Keratinocyte (primary cell): ENCODE measurements around the gene ZNF248. TPM values are rescaled to one million over a fixed set of nuclear protein-coding genes. Genes with fewer than 3 reads are reported as not detected.

Experiments
- DNase-seq: peaks from one replicate; pipeline ENCODE4 v3.0.0-alpha.2; 2011; ENCODE audit warnings: low read depth, missing footprints, low spot score
- FAIRE-seq: peaks from 2 replicates; lab custom pipeline; 2011; peaks lifted over from hg19 to GRCh38; lab: Jason Lieb, UNC
- H2AFZ ChIP-seq: 2 replicates; pipeline ENCODE4 v1.6.0; 2012; ENCODE audit warnings: low read length, control low read depth, inconsistent platforms; ENCODE audit not compliant: control insufficient read depth
- H3K27ac ChIP-seq: 2 replicates; pipeline ENCODE4 v1.5.1; 2011; ENCODE audit warnings: low read length; ENCODE audit not compliant: control insufficient read depth, insufficient read depth
- H3K27me3 ChIP-seq: 3 replicates; pipeline ENCODE4 v1.6.0; 2011; ENCODE audit warnings: low read length; ENCODE audit not compliant: control insufficient read depth, insufficient read depth; ENCODE audit errors: extremely low read depth
- H3K36me3 ChIP-seq, 2 experiments: 2 replicates in 1 of 2; 3 replicates in 1 of 2; pipeline ENCODE4 v1.5.1; 2011; ENCODE audit warnings: low read length in 2 of 2, mild to moderate bottlenecking in 1 of 2; ENCODE audit not compliant: control insufficient read depth in 2 of 2, insufficient read depth in 2 of 2; ENCODE audit errors: extremely low read depth in 1 of 2
- H3K4me1 ChIP-seq: 3 replicates; pipeline ENCODE4 v1.5.1; 2011; ENCODE audit warnings: low read length; ENCODE audit not compliant: control insufficient read depth, insufficient read depth; ENCODE audit errors: extremely low read depth
- H3K4me2 ChIP-seq: 3 replicates; pipeline ENCODE4 v1.6.0; 2011; ENCODE audit warnings: low read depth, low read length; ENCODE audit not compliant: control insufficient read depth, insufficient read depth; ENCODE audit errors: extremely low read depth
- H3K4me3 ChIP-seq, 3 experiments: fragments of 200-600 bp in 1 of 3; sonication (generic) in 1 of 3; 2 replicates in 2 of 3; 3 replicates in 1 of 3; pipeline ENCODE4 v1.5.1; 2011 to 2016; ENCODE audit warnings: low read length in 3 of 3, mild to moderate bottlenecking in 3 of 3, control low read depth in 2 of 3, inconsistent platforms in 1 of 3, low read depth in 1 of 3, mixed read lengths in 1 of 3, mixed run types in 1 of 3, moderate library complexity in 1 of 3; ENCODE audit not compliant: control insufficient read depth in 2 of 3, insufficient read depth in 2 of 3; ENCODE audit errors: extremely low read depth in 1 of 3
- H3K79me2 ChIP-seq: 2 replicates; pipeline ENCODE4 v1.6.0; 2012; ENCODE audit warnings: low read length; ENCODE audit not compliant: control insufficient read depth, insufficient read depth
- H3K9ac ChIP-seq: 3 replicates; pipeline ENCODE4 v1.6.0; 2011; ENCODE audit warnings: low read length; ENCODE audit not compliant: control insufficient read depth, insufficient read depth; ENCODE audit errors: extremely low read depth
- H3K9me1 ChIP-seq: 3 replicates; pipeline ENCODE4 v1.6.0; 2011; ENCODE audit warnings: low read length; ENCODE audit not compliant: control insufficient read depth, insufficient read depth; ENCODE audit errors: extremely low read depth
- H3K9me3 ChIP-seq: 2 replicates; pipeline ENCODE4 v1.5.1; 2012; ENCODE audit warnings: low read depth, low read length; ENCODE audit not compliant: control insufficient read depth
- H4K20me1 ChIP-seq: 3 replicates; pipeline ENCODE4 v1.6.0; 2011; ENCODE audit warnings: low read length; ENCODE audit not compliant: control insufficient read depth, insufficient read depth; ENCODE audit errors: extremely low read depth
- CTCF ChIP-seq, 3 experiments: IDR thresholded peaks in 1 of 3; conservative IDR thresholded peaks in 1 of 3; optimal IDR thresholded peaks in 1 of 3; 2 replicates in 2 of 3; 3 replicates in 1 of 3; pipeline versions ENCODE3 to v1.5.1; 2011; ENCODE audit warnings: low read length in 3 of 3, mild to moderate bottlenecking in 3 of 3, moderate library complexity in 2 of 3, control low read depth in 1 of 3, inconsistent platforms in 1 of 3; ENCODE audit not compliant: insufficient read depth in 2 of 3; ENCODE audit errors: extremely low read depth in 1 of 3
- EZH2 ChIP-seq: IDR thresholded peaks from one replicate; pipeline ENCODE4 v1.6.1; 2012; ENCODE audit warnings: inconsistent platforms, mild to moderate bottlenecking, low read length, moderate library complexity
- dilution Hi-C: fragments of 300-500 bp; cut with MboI; formaldehyde crosslinking; loops from one replicate; pipeline ENCODE4 v1.7.0; 2020; ENCODE audit warnings: low sequenced_read_pairs; ENCODE audit not compliant: extremely low pct_ligation_motif_present
- polyA minus RNA-seq, 3 experiments: library from RNA; depleted of rRNA, polyadenylated mRNA; stranded (reverse); fragments of >200 nt; gene quantifications; 1 replicate in 1 of 3; 2 replicates in 1 of 3; 3 replicates in 1 of 3; pipeline ENCODE4 v1.2.3, GENCODE V29; 2011
- polyA plus RNA-seq, 5 experiments: library from polyadenylated mRNA; depleted of rRNA in 3 of 5; stranded (reverse) in 3 of 5; stranded (forward) in 1 of 5; unstranded in 1 of 5; fragments of >200 nt; gene quantifications; 1 replicate in 1 of 5; 2 replicates in 3 of 5; 3 replicates in 1 of 5; pipeline versions ENCODE4 v1.2.1 to v1.2.3, GENCODE V29; 2011 to 2012; ENCODE audit warnings: missing spikeins in 2 of 5, low read depth in 1 of 5, low replicate concordance in 1 of 5

Gene ZNF248
- 2.6 to 5.7 TPM (median 4.9 TPM) in 3 replicates for polyA plus RNA-seq
- 10.0 TPM for polyA plus RNA-seq (2011; ENCODE audit: low read depth)
- 2.6 and 3.3 TPM in 2 replicates for polyA plus RNA-seq (2011; cell fraction: cytosol; rRNA removed)
- 16.3 and 17.3 TPM in 2 replicates for polyA plus RNA-seq (2011; cell fraction: nucleus; rRNA removed)
- polyA plus RNA-seq (2012; ENCODE audit: low replicate concordance) = 2.4 and 3.1 TPM in 2 replicates
- 0.36 to 6.8 TPM (median 4.0 TPM) in 3 replicates for polyA minus RNA-seq
- polyA minus RNA-seq (2011; cell fraction: cytosol; rRNA and poly(A)+ RNA removed) = 2.3 TPM
- polyA minus RNA-seq (2011; cell fraction: nucleus; rRNA and poly(A)+ RNA removed) = 4.6 and 8.8 TPM in 2 replicates

- no peaks in the 10 kb centered on the region for H3K27me3 ChIP-seq
- peak within 1 kb of the TSS; percentile 96 for H3K4me2 ChIP-seq
- TF ChIP-seq CTCF (optimal IDR thresholded peaks at IDR 0.05 in 1 of 3, IDR thresholded peaks at IDR 0.05 in 1 of 3, conservative IDR thresholded peaks at IDR 0.05 in 1 of 3; ENCODE audit: extremely low read depth in 1 of 3, insufficient read depth in 2 of 3, low read length in 3 of 3) = peak in 1 of 3 experiments; percentile 14
- TF ChIP-seq EZH2 = no peak
- no peaks in the 10 kb centered on the region for H3K9me3 ChIP-seq
- no peaks in the 10 kb centered on the region for H3K9me1 ChIP-seq
- peak within 1 kb of the TSS; percentile 92 for H3K27ac ChIP-seq
- dilution Hi-C loops = no loop called here
- peaks cover 6% of the 10 kb centered on the region for H3K4me1 ChIP-seq
- H4K20me1 ChIP-seq = no peaks in the 10 kb centered on the region
- peaks cover 4% of the 10 kb centered on the region for H3K79me2 ChIP-seq
- H2AFZ ChIP-seq = peak within 1 kb of the TSS; percentile 98
- H3K9ac ChIP-seq = peak within 1 kb of the TSS; percentile 94
- FAIRE-seq = peak; percentile 58
- H3K4me3 ChIP-seq = peak within 1 kb of the TSS; percentile 68 to 81 (median 79)
- no peaks in the 10 kb centered on the region for H3K36me3 ChIP-seq
- peak; percentile 74 for DNase-seq
Observed at GRCh38 chr10:37857287-37858211, at the start of gene ZNF248. Gene ZNF248 (minus strand): TSS chr10:37857610. CDS start chr10:37856310, 1,300 bp downstream.

- Histone ChIP-seq H3K79me2 (no peaks in the 10 kb centered on the region), H3K36me3 (no peaks in the 10 kb centered on the region), H4K20me1 (no peaks in the 10 kb centered on the region), H3K4me3 (no peak overlapping the region), H2AFZ (no peak overlapping the region), H3K27ac (no peak overlapping the region), H3K9me1 (no peaks in the 10 kb centered on the region), H3K4me2 (no peak overlapping the region), H3K27me3 (no peaks in the 10 kb centered on the region), H3K9me3 (no peaks in the 10 kb centered on the region), H3K9ac (no peak overlapping the region), H3K4me1 (no peaks in the 10 kb centered on the region)
- no peak for FAIRE-seq
- dilution Hi-C loops = no loop called here
- DNase-seq = no peak
- TF ChIP-seq EZH2 (no peak), CTCF (optimal IDR thresholded peaks at IDR 0.05 in 1 of 3, IDR thresholded peaks at IDR 0.05 in 1 of 3, conservative IDR thresholded peaks at IDR 0.05 in 1 of 3; ENCODE audit: extremely low read depth in 1 of 3, insufficient read depth in 2 of 3, low read length in 3 of 3) (no peak)
Observed at GRCh38 chr10:37906382-37906781, 49.0 kb upstream of the ZNF248 start.
